K562 (cell line): ENCODE measurements around the gene HINT2. TPM values are rescaled to one million over a fixed set of nuclear protein-coding genes. Genes with fewer than 3 reads are reported as not detected.

ENCODE experiments used
- ATF4 ChIP-seq: fragments of 450-650 bp; formaldehyde crosslinking; IDR thresholded peaks from 2 replicates; pipeline ENCODE4 v1.4.0; 2022; ENCODE audit warnings: mild to moderate bottlenecking, moderate library complexity
- ATF7 ChIP-seq: fragments of 450-650 bp; IDR thresholded peaks from 2 replicates; pipeline ENCODE4 v1.7.1; 2014; ENCODE audit warnings: mild to moderate bottlenecking, moderate library complexity
- CBX8 ChIP-seq: fragments of 200-600 bp; sonication (generic); IDR thresholded peaks from 2 replicates; pipeline ENCODE4 v1.6.1; 2012; ENCODE audit warnings: borderline replicate concordance, mixed run types, low read depth, mild to moderate bottlenecking, moderate library complexity, mixed read lengths, low read length, control low read depth, inconsistent platforms; ENCODE audit not compliant: poor library complexity, severe bottlenecking; ENCODE audit errors: extremely low read depth
- CSDE1 ChIP-seq, 2 experiments: fragments of 450-650 bp; IDR thresholded peaks; 2 replicates each; pipeline ENCODE4 v1.6.1; 2016; ENCODE audit warnings: mild to moderate bottlenecking in 1 of 2
- CTBP1 ChIP-seq: fragments of 450-650 bp; IDR thresholded peaks from 2 replicates; pipeline ENCODE4 v1.6.1; 2016; ENCODE audit warnings: borderline replicate concordance
- ELF1 ChIP-seq: fragments of 200-800 bp; sonication (Bioruptor generic); IDR thresholded peaks from 2 replicates; pipeline ENCODE4 v1.6.1; 2016; ENCODE audit warnings: missing genetic modification characterization, missing compliant biosample characterization
- ELF2 ChIP-seq: fragments of 250-450 bp; sonication (Bioruptor Pico); IDR thresholded peaks from 2 replicates; pipeline ENCODE4 v1.5.0; 2021; ENCODE audit warnings: mild to moderate bottlenecking
- EP400 ChIP-seq: fragments of 450-650 bp; IDR thresholded peaks from 2 replicates; pipeline ENCODE4 v1.6.1; 2017; ENCODE audit warnings: antibody characterized with exemption, mild to moderate bottlenecking, moderate library complexity
- FOXJ2 ChIP-seq: fragments of 200-800 bp; sonication (Bioruptor generic); IDR thresholded peaks from 2 replicates; pipeline ENCODE4 v1.6.1; 2016; ENCODE audit warnings: missing genetic modification characterization, missing compliant biosample characterization
- GABPA ChIP-seq: fragments of 200-800 bp; sonication (Bioruptor generic); conservative IDR thresholded peaks from 2 replicates; pipeline ENCODE4 v1.6.1; 2016; ENCODE audit warnings: low read depth, missing genetic modification characterization, missing compliant biosample characterization
- JUN ChIP-seq, 2 experiments: sonication (generic) in 1 of 2; formaldehyde crosslinking in 1 of 2; IDR thresholded peaks; 2 replicates each; pipeline versions ENCODE4 v1.6.1 to v1.8.0; 2012 to 2022; ENCODE audit warnings: borderline replicate concordance in 2 of 2, mild to moderate bottlenecking in 2 of 2, improper control_type of control experiment in 1 of 2, low read depth in 1 of 2, low read length in 1 of 2, missing genetic modification reagents in 1 of 2
- JUND ChIP-seq, 2 experiments: IDR thresholded peaks; 2 replicates in 1 of 2; 3 replicates in 1 of 2; pipeline ENCODE4 v1.6.1; 2011; ENCODE audit warnings: borderline replicate concordance in 2 of 2, low read depth in 2 of 2, low read length in 2 of 2, improper control_type of control experiment in 1 of 2, missing biosample characterization in 1 of 2, missing genetic modification characterization in 1 of 2, missing genetic modification reagents in 1 of 2
- KDM4B ChIP-seq, 2 experiments: fragments of 450-650 bp in 1 of 2; sonication (generic) in 1 of 2; IDR thresholded peaks; 2 replicates each; pipeline ENCODE4 v1.6.1; 2016 to 2017; ENCODE audit warnings: borderline replicate concordance in 2 of 2, antibody characterized with exemption in 1 of 2, low read depth in 1 of 2, mild to moderate bottlenecking in 1 of 2
- MAX ChIP-seq: sonication (generic); formaldehyde crosslinking; IDR thresholded peaks from 2 replicates; pipeline ENCODE4 v1.9.0; 2022; ENCODE audit warnings: mild to moderate bottlenecking, missing genetic modification reagents
- MBD2 ChIP-seq: sonication (generic); IDR thresholded peaks from 2 replicates; pipeline ENCODE4 v1.6.1; 2016; ENCODE audit warnings: low read depth, borderline replicate concordance
- NCOA1 ChIP-seq: fragments of 450-650 bp; IDR thresholded peaks from 2 replicates; pipeline ENCODE4 v1.6.1; 2016; ENCODE audit warnings: low read depth
- RBFOX2 ChIP-seq: fragments of 200-400 bp; formaldehyde crosslinking; IDR thresholded peaks from 2 replicates; pipeline ENCODE4 v1.6.1; 2017; ENCODE audit warnings: low read depth, mild to moderate bottlenecking, low read length, moderate library complexity
- RFX1 ChIP-seq: fragments of 450-650 bp; IDR thresholded peaks from 2 replicates; pipeline ENCODE4 v1.6.1; 2016; ENCODE audit warnings: mild to moderate bottlenecking, moderate library complexity
- SIN3A ChIP-seq, 2 experiments: fragments of 150-350 bp in 1 of 2; IDR thresholded peaks; 2 replicates each; pipeline ENCODE4 v1.6.1; 2011 to 2016; ENCODE audit warnings: borderline replicate concordance in 2 of 2, low read depth in 2 of 2, low read length in 2 of 2, mild to moderate bottlenecking in 2 of 2, moderate library complexity in 2 of 2; ENCODE audit not compliant: control insufficient read depth in 1 of 2
- SIX5 ChIP-seq, 2 experiments: IDR thresholded peaks; 2 replicates each; pipeline ENCODE4 v1.6.1; 2011; ENCODE audit warnings: low read length in 2 of 2, borderline replicate concordance in 1 of 2, low read depth in 1 of 2, mild to moderate bottlenecking in 1 of 2, moderate library complexity in 1 of 2; ENCODE audit not compliant: insufficient read depth in 1 of 2
- SMARCA5 ChIP-seq: fragments of 450-650 bp; IDR thresholded peaks from 2 replicates; pipeline ENCODE4 v1.6.1; 2016
- TBP ChIP-seq: optimal IDR thresholded peaks from 2 replicates; pipeline ENCODE3; 2011; ENCODE audit warnings: low read depth, low read length, improper control_type of control experiment
- ZBTB1 ChIP-seq: sonication (generic); formaldehyde crosslinking; IDR thresholded peaks from 2 replicates; pipeline ENCODE4 v1.8.1; 2023; ENCODE audit warnings: missing genetic modification reagents, low read depth, mild to moderate bottlenecking, borderline replicate concordance
- ZBTB2 ChIP-seq: fragments of 450-650 bp; IDR thresholded peaks from 2 replicates; pipeline ENCODE4 v1.6.1; 2016; ENCODE audit warnings: antibody characterized with exemption
- ZNF263 ChIP-seq: sonication (generic); formaldehyde crosslinking; IDR thresholded peaks from 2 replicates; pipeline ENCODE4 v1.8.0; 2022; ENCODE audit warnings: mild to moderate bottlenecking, missing genetic modification reagents, borderline replicate concordance
- polyA plus RNA-seq, 8 experiments: library from polyadenylated mRNA; depleted of rRNA in 4 of 8; stranded (reverse) in 5 of 8; unstranded in 3 of 8; fragments of >200 nt; fragmentation: Nextera tagmentation in 2 of 8; fragmentation: Illumina TruSeq in 1 of 8; extraction: Ambion mirVana in 2 of 8; extraction: Trizol in 1 of 8; gene quantifications; 2 replicates each; pipeline versions ENCODE4 v1.2.1 to v1.2.3, GENCODE V29; 2011 to 2014; ENCODE audit warnings: inconsistent platforms in 1 of 8, missing spikeins in 1 of 8
- total RNA-seq, 7 experiments: library from RNA; depleted of rRNA in 6 of 7; stranded (reverse); fragments of >200 nt in 6 of 7; fragmentation: Illumina TruSeq in 2 of 7; extraction: Trizol in 2 of 7; gene quantifications; 2 replicates each; pipeline versions ENCODE4 v1.2.1 to v1.2.3, GENCODE V29; 2011 to 2021; ENCODE audit warnings: low replicate concordance in 1 of 7

HINT2 gene
- total and polyA plus RNA-seq, 9 of the 15 experiments (the other 6 are each of a cell fraction or from before 2014, with no cell fraction given) = 5.6 to 44.1 (median 27.9) TPM

- TF ChIP-seq ATF4 = no peak
- TF ChIP-seq TBP = peak; percentile 44
- TF ChIP-seq EP400 = no peak
- peak; percentile 30 to 60; a peak in 2 of 4 replicates for TF ChIP-seq SIN3A (IDR thresholded peaks at IDR 0.05; ENCODE audit: borderline replicate concordance in 2 of 2, control insufficient read depth in 1 of 2, low read depth in 2 of 2, low read length in 2 of 2)
- peak; percentile 90 for TF ChIP-seq MBD2
- TF ChIP-seq ELF1 (tag) = peak; percentile 58; the same call in 1 of the 2 replicates
- peak in 1 of 2 experiments; percentile 93; a peak in 1 of 4 replicates for TF ChIP-seq KDM4B (IDR thresholded peaks at IDR 0.05; ENCODE audit: borderline replicate concordance in 2 of 2, low read depth in 1 of 2)
- TF ChIP-seq JUN (IDR thresholded peaks at IDR 0.05; ENCODE audit: borderline replicate concordance, low read depth, low read length) = peak; percentile 34; the same call in 1 of the 2 replicates
- no peak for TF ChIP-seq JUN (CRISPR knock-in tag; IDR thresholded peaks at IDR 0.05; ENCODE audit: borderline replicate concordance)
- TF ChIP-seq JUND (IDR thresholded peaks at IDR 0.05; ENCODE audit: borderline replicate concordance, low read depth, low read length) = 0 out of 2 replicates have a peak, but pooled peaks have one; percentile 16
- no peak; the same call in 2 of the 3 replicates for TF ChIP-seq JUND (tag; IDR thresholded peaks at IDR 0.05; ENCODE audit: borderline replicate concordance, low read depth, low read length)
- peak in 1 of 2 experiments; percentile 64; a peak in 2 of 4 replicates for TF ChIP-seq CSDE1 (IDR thresholded peaks at IDR 0.05)
- 0 out of 2 replicates have a peak, but pooled peaks have one; percentile 56 for TF ChIP-seq ZBTB2
- peak; percentile 32; the same call in 1 of the 2 replicates for TF ChIP-seq MAX (CRISPR knock-in tag)
- peak; percentile 87; the same call in 1 of the 2 replicates for TF ChIP-seq ZBTB1
- peak; percentile 22; the same call in 1 of the 2 replicates for TF ChIP-seq CTBP1
- peak; percentile 60; the same call in 1 of the 2 replicates for TF ChIP-seq ZNF263 (CRISPR knock-in tag)
- no peak for TF ChIP-seq CBX8
- peak; percentile 41 for TF ChIP-seq RBFOX2
- TF ChIP-seq ELF2 (CRISPR knock-in tag) = peak; percentile 84
- TF ChIP-seq ATF7 = 0 out of 2 replicates have a peak, but pooled peaks have one; percentile 15
- TF ChIP-seq SIX5 (IDR thresholded peaks at IDR 0.05; ENCODE audit: borderline replicate concordance in 1 of 2, insufficient read depth in 1 of 2, low read depth in 1 of 2, low read length in 2 of 2) = peak; percentile 71 to 75
- TF ChIP-seq SMARCA5 = no peak
- peak; percentile 95 for TF ChIP-seq NCOA1
- peak; percentile 98 for TF ChIP-seq GABPA (tag)
- TF ChIP-seq RFX1 = peak; percentile 95
- peak; percentile 86 for TF ChIP-seq FOXJ2 (tag)
Observed at GRCh38 chr9:35812025-35812602, 2.7 kb downstream of the HINT2 start, which contains the start of gene SPAG8 (continued).
